HepG2 (cell line): ENCODE measurements around the gene SYNM. TPM values are rescaled to one million over a fixed set of nuclear protein-coding genes. Genes with fewer than 3 reads are reported as not detected.

Experiments
- GLI4 ChIP-seq: sonication (generic); formaldehyde crosslinking; IDR thresholded peaks from 2 replicates; pipeline ENCODE4 v1.5.1; 2020; ENCODE audit warnings: missing genetic modification reagents, mild to moderate bottlenecking, moderate library complexity, borderline replicate concordance
- GTF3A ChIP-seq: sonication (generic); formaldehyde crosslinking; conservative IDR thresholded peaks from 2 replicates; pipeline ENCODE4 v1.4.0; 2020; ENCODE audit warnings: mild to moderate bottlenecking, missing genetic modification reagents
- MAFF ChIP-seq: IDR thresholded peaks from 2 replicates; pipeline ENCODE4 v1.6.1; 2011; ENCODE audit warnings: low read depth, low read length, improper control_type of control experiment
- MXD3 ChIP-seq: IDR thresholded peaks from 2 replicates; pipeline ENCODE4 v1.6.1; 2016; ENCODE audit warnings: mild to moderate bottlenecking, missing biosample characterization, missing genetic modification reagents
- PHB2 ChIP-seq: fragments of 450-650 bp; IDR thresholded peaks from 2 replicates; pipeline ENCODE4 v1.6.1; 2018; ENCODE audit not compliant: partially characterized antibody
- RXRB ChIP-seq: IDR thresholded peaks from 2 replicates; pipeline ENCODE4 v1.6.1; 2016; ENCODE audit warnings: borderline replicate concordance, missing genetic modification reagents, missing compliant biosample characterization
- SOX5 ChIP-seq: IDR thresholded peaks from 2 replicates; pipeline ENCODE4 v1.6.1; 2016; ENCODE audit warnings: borderline replicate concordance
- TBP ChIP-seq: sonication (generic); formaldehyde crosslinking; IDR thresholded peaks from 2 replicates; pipeline ENCODE4 v1.5.0; 2020; ENCODE audit warnings: missing genetic modification reagents
- THAP11 ChIP-seq: IDR thresholded peaks from 2 replicates; pipeline ENCODE4 v1.6.1; 2016; ENCODE audit warnings: missing biosample characterization, missing genetic modification reagents
- ZFP37 ChIP-seq: sonication (generic); formaldehyde crosslinking; IDR thresholded peaks from 2 replicates; pipeline ENCODE4 v1.4.0; 2020; ENCODE audit warnings: missing genetic modification reagents, borderline replicate concordance
- ZFP41 ChIP-seq: sonication (generic); formaldehyde crosslinking; IDR thresholded peaks from 2 replicates; pipeline ENCODE4 v1.4.0; 2020; ENCODE audit warnings: mild to moderate bottlenecking, missing genetic modification reagents, borderline replicate concordance
- ZNF180 ChIP-seq: sonication (generic); formaldehyde crosslinking; IDR thresholded peaks from 2 replicates; pipeline ENCODE4 v1.4.0; 2020; ENCODE audit warnings: low read depth, missing genetic modification reagents, borderline replicate concordance
- ZNF33A ChIP-seq: sonication (generic); formaldehyde crosslinking; IDR thresholded peaks from 2 replicates; pipeline ENCODE4 v1.5.1; 2020; ENCODE audit warnings: missing genetic modification reagents, mild to moderate bottlenecking, moderate library complexity, borderline replicate concordance
- ZNF530 ChIP-seq: sonication (generic); formaldehyde crosslinking; IDR thresholded peaks from 2 replicates; pipeline ENCODE4 v1.5.0; 2020; ENCODE audit warnings: low read depth, mild to moderate bottlenecking, missing genetic modification reagents
- ZNF777 ChIP-seq: sonication (generic); formaldehyde crosslinking; IDR thresholded peaks from 2 replicates; pipeline ENCODE4 v1.4.0; 2020; ENCODE audit warnings: missing genetic modification reagents
- ZSCAN29 ChIP-seq: sonication (generic); formaldehyde crosslinking; conservative IDR thresholded peaks from 2 replicates; pipeline ENCODE4 v1.4.0; 2020; ENCODE audit warnings: mild to moderate bottlenecking, missing genetic modification reagents
- ZUFSP ChIP-seq: sonication (generic); formaldehyde crosslinking; IDR thresholded peaks from 2 replicates; pipeline ENCODE4 v1.9.0; 2021; ENCODE audit warnings: missing genetic modification reagents, mild to moderate bottlenecking, borderline replicate concordance
- polyA plus RNA-seq, 8 experiments: library from polyadenylated mRNA; depleted of rRNA in 3 of 8; stranded (reverse) in 7 of 8; unstranded in 1 of 8; fragments of >200 nt; fragmentation: Illumina TruSeq in 4 of 8; extraction: Trizol in 4 of 8; gene quantifications; 2 replicates each; pipeline versions ENCODE4 v1.2.1 to v1.2.3, GENCODE V29; 2011 to 2016; ENCODE audit warnings: low read depth in 4 of 8, missing spikeins in 1 of 8, mixed read lengths in 1 of 8; ENCODE audit not compliant: insufficient read depth in 1 of 8
- total RNA-seq, 5 experiments: library from RNA; depleted of rRNA; stranded (reverse); fragments of >200 nt; fragmentation: Illumina TruSeq; extraction: Trizol; gene quantifications; 2 replicates each; pipeline ENCODE4 v1.2.3, GENCODE V29; 2016; ENCODE audit warnings: low read depth in 1 of 5
- TF ChIP-seq, protein P1 (sequence below), 2 experiments: sonication (generic) in 1 of 2; formaldehyde crosslinking in 1 of 2; IDR thresholded peaks; 2 replicates each; pipeline versions ENCODE4 v1.5.1 to v1.6.1; 2011 to 2020; ENCODE audit warnings: borderline replicate concordance in 1 of 2, low read depth in 1 of 2, low read length in 1 of 2, mild to moderate bottlenecking in 1 of 2, missing genetic modification reagents in 1 of 2, moderate library complexity in 1 of 2
- TF ChIP-seq, protein P2 (sequence below): sonication (generic); formaldehyde crosslinking; IDR thresholded peaks from 2 replicates; pipeline ENCODE4 v1.5.1; 2020; ENCODE audit warnings: mild to moderate bottlenecking, missing genetic modification reagents, borderline replicate concordance
- TF ChIP-seq, protein P3 (sequence below): sonication (generic); formaldehyde crosslinking; IDR thresholded peaks from 2 replicates; pipeline ENCODE4 v1.5.0; 2020; ENCODE audit warnings: missing genetic modification reagents
- TF ChIP-seq, protein P4 (sequence below): IDR thresholded peaks from 2 replicates; pipeline ENCODE4 v1.6.1; 2016

The SYNM gene
- total and polyA plus RNA-seq, 2 of the 13 experiments (the other 11 are each of a cell fraction or from before 2014, with no cell fraction given), result 1.1 to 3.7 TPM

GRCh38 chr15:99131441-99132023 is 26.7 kb downstream of the SYNM start (continued):
- TF ChIP-seq PHB2 (no peak), GLI4 (CRISPR knock-in tag) (no peak), ZNF33A (no peak), ZSCAN29 (no peak), ZFP41 (CRISPR knock-in tag) (no peak; the same call in 1 of the 2 replicates), MXD3 (CRISPR knock-in tag) (no peak), TBP (CRISPR knock-in tag) (no peak), ZUFSP (no peak), ZNF180 (CRISPR knock-in tag) (no peak), MAFF (no peak), SOX5 (CRISPR knock-in tag) (no peak), ZNF777 (CRISPR knock-in tag) (0 out of 2 replicates have a peak, but pooled peaks have one; percentile 18), GTF3A (no peak), ZFP37 (CRISPR knock-in tag) (0 out of 2 replicates have a peak, but pooled peaks have one; percentile 44), THAP11 (CRISPR knock-in tag) (0 out of 2 replicates have a peak, but pooled peaks have one; percentile 15), RXRB (CRISPR knock-in tag) (peak; percentile 52; the same call in 1 of the 2 replicates), ZNF530 (CRISPR knock-in tag) (no peak)
- TF ChIP-seq, protein P1, sequence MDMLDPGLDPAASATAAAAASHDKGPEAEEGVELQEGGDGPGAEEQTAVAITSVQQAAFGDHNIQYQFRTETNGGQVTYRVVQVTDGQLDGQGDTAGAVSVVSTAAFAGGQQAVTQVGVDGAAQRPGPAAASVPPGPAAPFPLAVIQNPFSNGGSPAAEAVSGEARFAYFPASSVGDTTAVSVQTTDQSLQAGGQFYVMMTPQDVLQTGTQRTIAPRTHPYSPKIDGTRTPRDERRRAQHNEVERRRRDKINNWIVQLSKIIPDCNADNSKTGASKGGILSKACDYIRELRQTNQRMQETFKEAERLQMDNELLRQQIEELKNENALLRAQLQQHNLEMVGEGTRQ (IDR thresholded peaks at IDR 0.05; ENCODE audit: low read depth, low read length), result no peak
- TF ChIP-seq, protein P1 (CRISPR knock-in tag; IDR thresholded peaks at IDR 0.05; ENCODE audit: borderline replicate concordance), result no peak
- TF ChIP-seq, protein P2, sequence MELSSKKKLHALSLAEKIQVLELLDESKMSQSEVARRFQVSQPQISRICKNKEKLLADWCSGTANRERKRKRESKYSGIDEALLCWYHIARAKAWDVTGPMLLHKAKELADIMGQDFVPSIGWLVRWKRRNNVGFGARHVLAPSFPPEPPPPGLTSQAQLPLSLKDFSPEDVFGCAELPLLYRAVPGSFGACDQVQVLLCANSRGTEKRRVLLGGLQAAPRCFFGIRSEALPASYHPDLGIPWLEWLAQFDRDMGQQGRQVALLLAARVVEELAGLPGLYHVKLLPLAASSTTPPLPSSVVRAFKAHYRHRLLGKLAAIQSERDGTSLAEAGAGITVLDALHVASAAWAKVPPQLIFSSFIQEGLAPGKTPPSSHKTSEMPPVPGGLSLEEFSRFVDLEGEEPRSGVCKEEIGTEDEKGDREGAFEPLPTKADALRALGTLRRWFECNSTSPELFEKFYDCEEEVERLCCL, result no peak
- TF ChIP-seq, protein P3, sequence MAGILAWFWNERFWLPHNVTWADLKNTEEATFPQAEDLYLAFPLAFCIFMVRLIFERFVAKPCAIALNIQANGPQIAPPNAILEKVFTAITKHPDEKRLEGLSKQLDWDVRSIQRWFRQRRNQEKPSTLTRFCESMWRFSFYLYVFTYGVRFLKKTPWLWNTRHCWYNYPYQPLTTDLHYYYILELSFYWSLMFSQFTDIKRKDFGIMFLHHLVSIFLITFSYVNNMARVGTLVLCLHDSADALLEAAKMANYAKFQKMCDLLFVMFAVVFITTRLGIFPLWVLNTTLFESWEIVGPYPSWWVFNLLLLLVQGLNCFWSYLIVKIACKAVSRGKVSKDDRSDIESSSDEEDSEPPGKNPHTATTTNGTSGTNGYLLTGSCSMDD (CRISPR knock-in tag), result no peak
- TF ChIP-seq, protein P4, sequence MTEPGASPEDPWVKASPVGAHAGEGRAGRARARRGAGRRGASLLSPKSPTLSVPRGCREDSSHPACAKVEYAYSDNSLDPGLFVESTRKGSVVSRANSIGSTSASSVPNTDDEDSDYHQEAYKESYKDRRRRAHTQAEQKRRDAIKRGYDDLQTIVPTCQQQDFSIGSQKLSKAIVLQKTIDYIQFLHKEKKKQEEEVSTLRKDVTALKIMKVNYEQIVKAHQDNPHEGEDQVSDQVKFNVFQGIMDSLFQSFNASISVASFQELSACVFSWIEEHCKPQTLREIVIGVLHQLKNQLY (CRISPR knock-in tag), result peak; percentile 60; the same call in 1 of the 2 replicates
